ENCODE data around the gene UBE2S. TPM values are rescaled to one million over a fixed set of nuclear protein-coding genes. Genes with fewer than 3 reads are reported as not detected.

The UBE2S gene
- polyA plus RNA-seq, 1 donor (not counting 4 experiments of a cell fraction or from before 2014, with no cell fraction given): 31.8 TPM

DNA sequence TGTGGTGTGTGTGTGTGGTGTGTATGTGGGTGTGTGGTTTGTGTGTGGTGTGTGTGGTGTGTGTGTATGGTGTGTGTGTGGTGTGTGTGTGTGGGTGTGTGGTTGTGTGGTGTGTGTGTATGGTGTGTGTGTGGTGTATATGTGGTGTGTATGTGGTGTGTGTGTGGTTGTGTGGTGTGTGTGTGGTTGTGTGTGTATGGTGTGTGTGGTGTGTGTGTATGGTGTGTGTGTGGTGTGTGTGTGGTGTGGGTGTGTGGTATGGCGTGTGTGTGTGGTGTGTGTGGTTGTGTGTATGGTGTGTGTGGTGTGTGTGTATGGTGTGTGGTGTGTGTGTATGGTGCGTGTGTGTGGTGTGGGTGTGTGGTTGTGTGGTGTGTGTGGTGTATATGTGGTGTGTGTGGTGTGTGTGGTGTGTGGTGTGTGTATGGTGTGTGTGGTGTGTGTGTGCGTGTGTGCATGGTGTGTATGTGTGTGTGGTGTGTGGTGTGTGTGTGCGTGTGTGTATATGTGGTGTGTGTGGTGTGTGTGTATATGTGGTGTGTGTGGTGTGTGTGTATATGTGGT is 26.9 kb upstream of the UBE2S start:
- Histone ChIP-seq H3K27ac (ENCODE audit: control insufficient read depth, insufficient read depth, low read length) (no peak overlapping the region), H3K9me1 (ENCODE audit: control insufficient read depth, extremely low read depth, insufficient read depth, low read length) (no peaks in the 10 kb centered on the region), H3K79me2 (ENCODE audit: control insufficient read depth, insufficient read depth, low read length) (no peaks in the 10 kb centered on the region), H3K9me3 (ENCODE audit: control insufficient read depth, low read depth, low read length) (no peaks in the 10 kb centered on the region), H3K9ac (ENCODE audit: control insufficient read depth, extremely low read depth, insufficient read depth, low read length) (no peak overlapping the region), H3K4me2 (ENCODE audit: control insufficient read depth, extremely low read depth, insufficient read depth, low read depth, low read length) (no peak overlapping the region), H2AFZ (ENCODE audit: control insufficient read depth, low read length) (no peak overlapping the region), H4K20me1 (ENCODE audit: control insufficient read depth, extremely low read depth, insufficient read depth, low read length) (peaks cover 9% of the 10 kb centered on the region), H3K4me3 (ENCODE audit: control insufficient read depth in 2 of 3, extremely low read depth in 1 of 3, insufficient read depth in 2 of 3, low read depth in 1 of 3, low read length in 3 of 3) (no peak overlapping the region), H3K36me3 (ENCODE audit: control insufficient read depth in 2 of 2, extremely low read depth in 1 of 2, insufficient read depth in 2 of 2, low read length in 2 of 2) (no peaks in the 10 kb centered on the region), H3K27me3 (ENCODE audit: control insufficient read depth, extremely low read depth, insufficient read depth, low read length) (peaks cover 29% of the 10 kb centered on the region), H3K4me1 (ENCODE audit: control insufficient read depth, extremely low read depth, insufficient read depth, low read length) (no peaks in the 10 kb centered on the region)
- TF ChIP-seq, protein P1, sequence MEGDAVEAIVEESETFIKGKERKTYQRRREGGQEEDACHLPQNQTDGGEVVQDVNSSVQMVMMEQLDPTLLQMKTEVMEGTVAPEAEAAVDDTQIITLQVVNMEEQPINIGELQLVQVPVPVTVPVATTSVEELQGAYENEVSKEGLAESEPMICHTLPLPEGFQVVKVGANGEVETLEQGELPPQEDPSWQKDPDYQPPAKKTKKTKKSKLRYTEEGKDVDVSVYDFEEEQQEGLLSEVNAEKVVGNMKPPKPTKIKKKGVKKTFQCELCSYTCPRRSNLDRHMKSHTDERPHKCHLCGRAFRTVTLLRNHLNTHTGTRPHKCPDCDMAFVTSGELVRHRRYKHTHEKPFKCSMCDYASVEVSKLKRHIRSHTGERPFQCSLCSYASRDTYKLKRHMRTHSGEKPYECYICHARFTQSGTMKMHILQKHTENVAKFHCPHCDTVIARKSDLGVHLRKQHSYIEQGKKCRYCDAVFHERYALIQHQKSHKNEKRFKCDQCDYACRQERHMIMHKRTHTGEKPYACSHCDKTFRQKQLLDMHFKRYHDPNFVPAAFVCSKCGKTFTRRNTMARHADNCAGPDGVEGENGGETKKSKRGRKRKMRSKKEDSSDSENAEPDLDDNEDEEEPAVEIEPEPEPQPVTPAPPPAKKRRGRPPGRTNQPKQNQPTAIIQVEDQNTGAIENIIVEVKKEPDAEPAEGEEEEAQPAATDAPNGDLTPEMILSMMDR (optimal IDR thresholded peaks at IDR 0.05 in 1 of 3, IDR thresholded peaks at IDR 0.05 in 1 of 3, conservative IDR thresholded peaks at IDR 0.05 in 1 of 3; ENCODE audit: extremely low read depth in 1 of 3, insufficient read depth in 2 of 3, low read length in 3 of 3): no peak
- TF ChIP-seq EZH2 (IDR thresholded peaks at IDR 0.05; ENCODE audit: low read length): no peak
- FAIRE-seq (peak; percentile 74), DNase-seq (ENCODE audit: low read depth, low spot score) (no peak)
- dilution Hi-C loops (cut with MboI; ENCODE audit: extremely low pct_ligation_motif_present, low sequenced_read_pairs): no loop called here

DNA sequence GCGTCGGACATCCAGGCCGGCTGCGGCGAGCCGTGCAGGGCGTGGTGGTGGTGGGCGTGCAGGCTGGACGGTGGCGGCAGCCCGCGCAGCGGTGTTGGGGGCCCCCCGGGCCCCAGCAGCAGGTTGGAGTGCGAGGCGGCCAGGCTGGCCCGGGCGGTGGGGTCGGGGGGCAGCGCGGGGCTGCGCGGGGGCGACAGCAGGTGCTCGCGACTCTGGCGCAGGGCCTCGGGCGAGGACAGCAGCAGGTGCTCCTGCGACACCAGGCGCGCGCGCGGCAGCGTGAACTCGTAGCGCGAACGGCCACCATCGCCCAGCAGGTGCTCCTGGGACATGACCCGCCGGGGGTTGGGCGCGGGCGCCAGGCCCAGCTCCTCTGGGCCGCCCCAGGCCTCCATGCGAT is 25.7 kb upstream of the UBE2S start:
- Histone ChIP-seq H3K4me3 (ENCODE audit: control insufficient read depth in 2 of 3, extremely low read depth in 1 of 3, insufficient read depth in 2 of 3, low read depth in 1 of 3, low read length in 3 of 3) (no peak overlapping the region), H3K36me3 (ENCODE audit: control insufficient read depth in 2 of 2, extremely low read depth in 1 of 2, insufficient read depth in 2 of 2, low read length in 2 of 2) (no peaks in the 10 kb centered on the region), H4K20me1 (ENCODE audit: control insufficient read depth, extremely low read depth, insufficient read depth, low read length) (peaks cover 8% of the 10 kb centered on the region), H2AFZ (ENCODE audit: control insufficient read depth, low read length) (no peak overlapping the region), H3K9me3 (ENCODE audit: control insufficient read depth, low read depth, low read length) (no peaks in the 10 kb centered on the region), H3K4me1 (ENCODE audit: control insufficient read depth, extremely low read depth, insufficient read depth, low read length) (no peaks in the 10 kb centered on the region), H3K9ac (ENCODE audit: control insufficient read depth, extremely low read depth, insufficient read depth, low read length) (no peak overlapping the region), H3K27ac (ENCODE audit: control insufficient read depth, insufficient read depth, low read length) (no peak overlapping the region), H3K79me2 (ENCODE audit: control insufficient read depth, insufficient read depth, low read length) (no peaks in the 10 kb centered on the region), H3K9me1 (ENCODE audit: control insufficient read depth, extremely low read depth, insufficient read depth, low read length) (no peaks in the 10 kb centered on the region), H3K4me2 (ENCODE audit: control insufficient read depth, extremely low read depth, insufficient read depth, low read depth, low read length) (no peak overlapping the region), H3K27me3 (ENCODE audit: control insufficient read depth, extremely low read depth, insufficient read depth, low read length) (peaks cover 21% of the 10 kb centered on the region)
- dilution Hi-C loops (cut with MboI; ENCODE audit: extremely low pct_ligation_motif_present, low sequenced_read_pairs): no loop called here
- no peak for TF ChIP-seq EZH2 (IDR thresholded peaks at IDR 0.05; ENCODE audit: low read length)
- TF ChIP-seq, protein P1 (optimal IDR thresholded peaks at IDR 0.05 in 1 of 3, IDR thresholded peaks at IDR 0.05 in 1 of 3, conservative IDR thresholded peaks at IDR 0.05 in 1 of 3; ENCODE audit: extremely low read depth in 1 of 3, insufficient read depth in 2 of 3, low read length in 3 of 3): no peak
- DNase-seq (ENCODE audit: low read depth, low spot score): no peak
- no peak for FAIRE-seq

Data from keratinocyte (primary cell).